Neuron (in vitro differentiated cells): ENCODE results near the gene ZBTB20.

Experiments used
- H2AFZ ChIP-seq: one replicate; pipeline ENCODE4 v1.6.1; 2013; ENCODE audit warnings: low read depth, mild to moderate bottlenecking, inconsistent platforms, low read length, moderate library complexity
- H3K27me3 ChIP-seq: one replicate; pipeline ENCODE4 v1.6.1; 2013; ENCODE audit warnings: low read length; ENCODE audit not compliant: insufficient read depth
- H3K36me3 ChIP-seq: one replicate; pipeline ENCODE4 v1.6.1; 2013; ENCODE audit warnings: low read length; ENCODE audit not compliant: insufficient read depth
- H3K4me1 ChIP-seq: one replicate; pipeline ENCODE4 v1.6.1; 2013; ENCODE audit warnings: low read length; ENCODE audit not compliant: insufficient read depth
- H3K4me3 ChIP-seq: 2 replicates; pipeline ENCODE4 v1.5.1; 2013; ENCODE audit warnings: mild to moderate bottlenecking, low read length, moderate library complexity
- H3K9me3 ChIP-seq: one replicate; pipeline ENCODE4 v1.6.1; 2013; ENCODE audit warnings: low read length

ZBTB20 gene

GRCh38 chr3:114356066-114356465, 791.0 kb downstream of the ZBTB20 start:
- Histone ChIP-seq H3K27me3 (no peaks in the 10 kb centered on the region), H2AFZ (no peak overlapping the region), H3K4me1 (peaks cover 23% of the 10 kb centered on the region), H3K36me3 (peaks cover 6% of the 10 kb centered on the region), H3K9me3 (peaks cover 7% of the 10 kb centered on the region), H3K4me3 (no peak overlapping the region)

DNA sequence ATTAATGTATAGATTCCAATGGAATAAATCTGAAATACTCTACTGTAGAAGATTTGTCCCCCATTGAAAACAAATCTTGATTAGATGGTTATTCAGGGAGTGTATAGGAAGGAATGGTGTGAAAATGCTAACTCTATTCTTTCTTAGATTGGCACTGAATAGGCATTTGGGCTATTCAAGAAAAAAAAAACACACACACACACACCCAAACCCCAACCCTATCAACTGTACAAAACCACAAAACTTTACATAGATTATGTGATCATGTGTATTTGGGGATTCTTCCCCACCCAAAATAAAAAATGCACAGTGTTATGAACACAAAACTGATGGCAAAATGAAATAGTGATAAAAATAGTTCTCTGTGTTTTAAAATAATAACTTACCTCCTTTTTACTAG, 791.4 kb downstream of the ZBTB20 start:
- H3K9me3 ChIP-seq = peaks cover 11% of the 10 kb centered on the region
- no peak overlapping the region for H2AFZ ChIP-seq
- H3K4me1 ChIP-seq = peaks cover 23% of the 10 kb centered on the region
- H3K36me3 ChIP-seq = peaks cover 10% of the 10 kb centered on the region
- no peak overlapping the region for H3K4me3 ChIP-seq
- H3K27me3 ChIP-seq = no peaks in the 10 kb centered on the region

- Histone ChIP-seq H3K4me3 (no peak overlapping the region), H2AFZ (no peak overlapping the region), H3K9me3 (peaks cover 14% of the 10 kb centered on the region), H3K4me1 (peaks cover 20% of the 10 kb centered on the region), H3K36me3 (peaks cover 34% of the 10 kb centered on the region), H3K27me3 (no peaks in the 10 kb centered on the region)
Measured at GRCh38 chr3:114351822-114352145, 795.3 kb downstream of the ZBTB20 start.

DNA sequence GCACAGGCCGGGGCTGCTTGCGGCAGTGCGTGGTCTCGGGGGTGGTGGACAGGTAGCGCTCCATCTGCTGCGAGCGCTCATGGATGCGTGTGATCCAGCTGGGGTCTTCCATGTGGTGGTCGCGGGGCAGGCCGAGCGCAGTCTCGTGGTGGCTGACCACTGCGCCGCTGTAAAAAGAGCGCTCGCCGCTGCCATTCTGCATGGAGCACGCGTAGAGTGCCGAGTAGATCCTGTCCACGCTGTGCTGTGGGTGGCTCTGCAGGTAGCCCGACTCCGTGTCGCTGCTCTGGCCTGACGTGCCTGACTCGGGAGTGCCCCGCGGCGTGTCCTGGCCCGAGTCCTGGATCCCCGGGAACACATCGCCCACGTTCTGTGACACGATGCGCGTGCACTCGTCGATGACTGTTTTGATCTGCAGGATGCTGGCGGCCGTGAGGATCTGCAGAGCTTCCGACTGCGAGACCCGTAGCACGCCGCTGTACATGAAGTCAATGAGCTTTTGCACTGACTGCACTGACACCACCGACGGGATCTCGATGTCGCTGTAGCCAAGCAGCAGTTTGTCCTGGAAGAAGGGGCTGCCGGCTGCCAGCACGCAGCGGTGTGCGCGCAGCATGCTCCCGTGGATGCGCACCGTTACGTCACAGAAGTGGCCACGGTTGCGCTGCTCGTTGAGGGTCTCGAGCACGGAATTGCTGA, 795.8 kb downstream of the ZBTB20 start:
- Histone ChIP-seq H2AFZ (no peak overlapping the region), H3K36me3 (peaks cover 34% of the 10 kb centered on the region), H3K27me3 (no peaks in the 10 kb centered on the region), H3K9me3 (peaks cover 14% of the 10 kb centered on the region), H3K4me3 (no peak overlapping the region), H3K4me1 (peaks cover 15% of the 10 kb centered on the region)

GRCh38 chr3:114350690-114351089, 796.4 kb downstream of the ZBTB20 start:
- peaks cover 39% of the 10 kb centered on the region for H3K36me3 ChIP-seq
- H3K4me1 ChIP-seq = peaks cover 9% of the 10 kb centered on the region
- H2AFZ ChIP-seq = no peak overlapping the region
- H3K27me3 ChIP-seq = no peaks in the 10 kb centered on the region
- H3K4me3 ChIP-seq = no peak overlapping the region
- H3K9me3 ChIP-seq = peaks cover 14% of the 10 kb centered on the region

DNA sequence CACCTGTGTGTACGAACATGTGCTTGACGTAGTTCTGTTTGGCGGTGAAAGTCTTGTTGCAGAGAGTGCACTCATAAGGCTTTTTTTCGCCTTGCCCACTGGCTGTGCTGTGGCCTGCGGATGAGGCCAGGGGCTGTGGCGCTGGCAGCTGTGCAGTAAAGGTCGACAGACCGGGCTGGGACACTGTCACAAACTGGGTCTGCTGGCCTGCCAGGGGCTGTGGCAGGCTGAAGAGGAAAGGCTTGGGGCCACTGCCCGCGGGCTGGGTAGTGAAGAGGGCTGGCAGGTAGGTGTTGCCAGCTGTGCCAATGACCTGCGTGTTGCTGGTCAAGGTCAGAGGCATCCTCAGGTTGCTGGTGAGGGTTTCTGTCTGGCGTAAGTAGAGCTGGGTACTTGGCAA, 796.8 kb downstream of the ZBTB20 start:
- Histone ChIP-seq H3K4me1 (peaks cover 5% of the 10 kb centered on the region), H3K27me3 (no peaks in the 10 kb centered on the region), H3K9me3 (peaks cover 14% of the 10 kb centered on the region), H3K4me3 (no peak overlapping the region), H3K36me3 (peaks cover 41% of the 10 kb centered on the region), H2AFZ (no peak overlapping the region)

DNA sequence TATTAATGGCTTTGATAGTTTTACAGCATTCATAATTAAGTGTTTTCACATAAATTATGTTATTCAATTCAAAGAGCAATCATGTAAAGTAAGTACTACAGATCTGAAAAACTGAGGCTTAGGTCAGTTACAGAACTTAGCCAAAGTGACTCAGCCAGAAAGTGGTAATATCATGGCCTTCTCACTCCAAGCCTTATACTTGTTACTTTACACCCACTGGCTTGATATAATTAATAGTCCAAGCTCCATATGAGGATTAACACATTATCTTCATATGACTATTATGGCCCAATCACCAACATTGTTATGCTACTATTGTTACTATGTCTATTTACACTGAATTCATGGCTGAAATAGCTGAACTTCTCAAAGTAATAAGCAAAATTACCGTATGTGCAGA, 802.6 kb downstream of the ZBTB20 start:
- no peak overlapping the region for H3K4me3 ChIP-seq
- H3K36me3 ChIP-seq = peaks cover 47% of the 10 kb centered on the region
- H3K9me3 ChIP-seq = no peaks in the 10 kb centered on the region
- no peak overlapping the region for H2AFZ ChIP-seq
- H3K4me1 ChIP-seq = no peaks in the 10 kb centered on the region
- no peaks in the 10 kb centered on the region for H3K27me3 ChIP-seq

GRCh38 chr3:114338651-114339357, 808.3 kb downstream of the ZBTB20 start:
- Histone ChIP-seq H3K36me3 (peaks cover 41% of the 10 kb centered on the region), H3K4me3 (no peak overlapping the region), H3K27me3 (no peaks in the 10 kb centered on the region), H3K9me3 (no peaks in the 10 kb centered on the region), H2AFZ (no peak overlapping the region), H3K4me1 (peaks cover 1% of the 10 kb centered on the region)

DNA sequence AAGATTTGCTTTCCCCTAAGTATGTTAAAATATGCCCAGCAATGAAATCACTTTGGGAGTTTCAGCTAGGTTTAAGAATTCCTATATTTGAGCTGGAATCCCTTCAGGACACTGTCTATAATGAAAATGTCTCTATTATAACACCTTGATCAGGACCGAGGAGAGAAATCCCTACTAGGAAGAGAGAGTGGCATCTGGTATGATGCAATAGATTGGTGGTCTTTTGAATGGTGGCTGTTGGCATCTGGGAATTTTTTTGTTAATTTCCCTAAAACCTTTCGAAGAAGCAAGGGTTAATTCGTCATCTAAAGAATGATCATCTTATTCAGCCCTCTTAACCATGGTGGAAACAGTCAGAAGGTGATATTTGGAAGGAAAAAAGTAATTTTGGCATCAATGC, 810.2 kb downstream of the ZBTB20 start:
- peaks cover 36% of the 10 kb centered on the region for H3K36me3 ChIP-seq
- H2AFZ ChIP-seq = no peak overlapping the region
- H3K9me3 ChIP-seq = no peaks in the 10 kb centered on the region
- H3K27me3 ChIP-seq = no peaks in the 10 kb centered on the region
- no peak overlapping the region for H3K4me3 ChIP-seq
- peaks cover 8% of the 10 kb centered on the region for H3K4me1 ChIP-seq

DNA sequence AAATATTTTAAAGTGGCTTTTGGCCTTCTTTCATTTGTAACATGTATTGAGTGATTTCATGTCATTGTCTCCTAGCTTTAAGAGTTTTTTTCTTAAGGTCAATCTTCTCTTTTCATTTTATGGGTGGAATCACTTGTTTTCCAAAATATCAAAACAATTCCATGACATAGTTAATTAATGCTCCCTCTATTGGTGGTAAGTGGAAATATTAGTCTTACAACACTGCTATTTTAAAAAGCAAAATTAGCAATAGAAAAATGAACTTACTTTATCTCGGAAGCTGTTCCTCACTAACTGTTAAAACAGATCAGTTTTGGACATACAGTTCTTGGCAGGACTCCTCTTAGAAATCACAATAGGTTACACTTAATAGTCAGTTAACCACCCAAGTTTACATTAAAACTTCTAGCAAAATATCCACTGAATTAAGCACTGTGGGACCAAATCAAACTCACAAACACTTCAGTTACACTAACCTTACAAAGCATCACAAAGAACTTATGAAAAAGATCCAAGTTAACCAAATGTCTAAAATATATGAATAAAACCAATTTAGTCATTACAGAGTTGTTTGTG, 810.9 kb downstream of the ZBTB20 start:
- Histone ChIP-seq H2AFZ (no peak overlapping the region), H3K36me3 (peaks cover 35% of the 10 kb centered on the region), H3K4me3 (no peak overlapping the region), H3K4me1 (peaks cover 8% of the 10 kb centered on the region), H3K27me3 (no peaks in the 10 kb centered on the region), H3K9me3 (peaks cover 4% of the 10 kb centered on the region)

DNA sequence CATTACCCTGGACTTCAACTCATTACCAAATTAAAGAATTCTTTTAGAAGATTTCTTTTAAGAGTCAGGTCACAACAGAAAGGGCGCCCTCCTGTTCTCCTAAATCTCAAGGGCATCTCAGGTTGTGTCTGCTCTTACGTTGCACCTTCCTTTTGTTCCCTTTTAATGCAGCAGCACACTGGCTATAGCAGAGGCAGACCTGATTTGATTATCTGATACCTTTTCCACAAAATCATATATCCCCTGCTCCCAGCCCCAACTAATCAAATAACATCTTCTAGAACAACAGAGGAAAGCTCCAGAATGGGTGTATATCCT, 813.2 kb downstream of the ZBTB20 start:
- peaks cover 8% of the 10 kb centered on the region for H3K4me1 ChIP-seq
- H3K36me3 ChIP-seq = peaks cover 20% of the 10 kb centered on the region
- H2AFZ ChIP-seq = no peak overlapping the region
- no peak overlapping the region for H3K4me3 ChIP-seq
- no peaks in the 10 kb centered on the region for H3K27me3 ChIP-seq
- peaks cover 6% of the 10 kb centered on the region for H3K9me3 ChIP-seq

DNA sequence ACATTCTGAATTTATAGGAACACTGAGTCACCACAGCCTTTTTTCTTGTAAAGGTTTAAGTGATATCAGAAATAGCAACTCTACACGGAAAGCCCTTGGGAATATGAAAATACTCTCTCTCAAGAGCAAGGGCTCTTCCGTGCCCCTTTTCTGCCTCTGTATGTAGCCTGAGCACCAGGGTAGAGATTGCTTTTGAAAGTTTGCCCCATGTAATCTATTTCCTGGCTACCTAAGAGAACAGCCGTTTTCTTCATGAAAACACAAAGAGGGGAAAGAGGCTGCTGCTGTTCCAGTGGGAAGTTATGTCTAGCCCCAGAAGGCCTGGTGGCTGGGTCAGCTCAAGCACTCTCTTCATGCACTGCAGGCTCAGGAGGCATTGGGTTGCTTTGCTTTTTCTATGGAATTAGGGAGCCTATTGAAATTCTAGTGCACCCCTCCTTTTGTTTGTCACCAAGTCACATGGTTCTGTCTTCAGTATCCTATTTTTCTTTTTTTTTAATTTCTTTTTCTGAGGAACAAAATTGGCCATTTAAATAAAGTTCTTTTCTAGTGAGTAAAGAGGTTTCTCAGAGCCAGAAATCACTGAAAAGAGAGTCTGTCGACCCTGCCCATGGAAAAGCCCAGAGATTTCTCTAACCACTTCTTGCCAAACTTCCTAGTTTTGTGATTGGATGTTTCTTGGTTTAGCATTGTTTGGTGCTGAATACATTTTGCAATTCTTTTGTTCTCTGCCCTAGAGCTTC, 813.7 kb downstream of the ZBTB20 start:
- peaks cover 15% of the 10 kb centered on the region for H3K36me3 ChIP-seq
- H3K4me1 ChIP-seq = peaks cover 8% of the 10 kb centered on the region
- H3K9me3 ChIP-seq = peaks cover 6% of the 10 kb centered on the region
- H3K4me3 ChIP-seq = no peak overlapping the region
- H2AFZ ChIP-seq = no peak overlapping the region
- no peaks in the 10 kb centered on the region for H3K27me3 ChIP-seq
